HG03135 (cell line): ENCODE measurements around the gene DRD2.

Experiments used
- ATAC-seq: cut with Tn5 transposase; IDR thresholded peaks from one replicate; pipeline ENCODE4 v1.9.1; 2021; ENCODE audit warnings: mild to moderate bottlenecking, moderate library complexity; ENCODE audit not compliant: unreplicated experiment

The DRD2 gene

DNA sequence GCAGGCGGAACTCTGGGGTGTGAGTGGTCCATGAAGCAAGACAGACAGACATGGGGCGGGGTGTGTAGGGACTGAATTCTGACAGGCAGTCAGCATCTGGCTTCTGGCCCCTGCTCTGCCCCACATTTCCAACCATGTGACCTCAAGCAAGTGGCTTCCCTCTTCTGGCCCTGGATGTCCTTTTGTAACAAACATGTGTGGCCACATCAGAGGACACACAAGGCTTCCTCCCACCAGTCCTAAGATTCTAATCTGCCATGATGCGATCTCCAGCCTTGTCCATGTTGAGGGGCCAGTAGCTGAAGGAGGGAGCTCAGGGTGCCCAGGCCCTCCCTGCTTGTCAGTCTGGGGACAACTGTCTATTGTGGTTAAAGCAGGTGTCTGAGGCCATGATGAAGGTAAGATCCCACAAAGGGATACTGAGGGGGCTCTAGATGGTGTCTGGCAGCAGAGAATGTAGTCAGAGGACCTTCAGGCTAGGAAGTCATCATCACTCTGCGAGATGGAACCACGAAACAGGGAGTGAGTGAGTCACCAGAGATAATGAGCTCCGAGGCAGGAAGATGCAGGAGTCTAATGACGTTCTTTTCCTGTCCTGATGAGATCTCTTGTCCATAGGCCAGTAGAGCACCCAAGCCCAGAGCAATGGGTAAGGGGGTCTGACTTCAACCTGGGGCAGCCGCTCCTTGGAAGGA, 27.4 kb downstream of the DRD2 start:
- ATAC-seq, result no peak

DNA sequence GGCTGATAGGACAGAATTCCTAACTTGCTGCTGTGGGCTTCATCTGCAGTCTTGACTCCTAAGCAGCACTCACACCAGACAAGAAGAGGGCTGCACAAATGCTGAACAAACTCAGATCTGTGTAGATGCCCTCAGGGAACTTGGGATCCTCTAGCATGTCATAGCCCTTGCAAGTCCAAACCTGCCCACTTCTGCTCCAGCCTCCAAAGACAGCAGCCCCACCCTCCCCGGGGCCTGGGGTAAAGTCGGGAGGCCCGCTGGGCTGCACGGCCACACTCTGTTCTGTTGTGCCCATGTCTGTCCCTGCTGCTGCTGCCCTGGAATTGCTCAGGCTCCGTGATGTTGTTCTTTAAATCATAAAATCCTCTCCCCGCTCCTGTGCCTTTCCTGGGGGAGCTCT, 28.3 kb downstream of the DRD2 start:
- no peak for ATAC-seq

DNA sequence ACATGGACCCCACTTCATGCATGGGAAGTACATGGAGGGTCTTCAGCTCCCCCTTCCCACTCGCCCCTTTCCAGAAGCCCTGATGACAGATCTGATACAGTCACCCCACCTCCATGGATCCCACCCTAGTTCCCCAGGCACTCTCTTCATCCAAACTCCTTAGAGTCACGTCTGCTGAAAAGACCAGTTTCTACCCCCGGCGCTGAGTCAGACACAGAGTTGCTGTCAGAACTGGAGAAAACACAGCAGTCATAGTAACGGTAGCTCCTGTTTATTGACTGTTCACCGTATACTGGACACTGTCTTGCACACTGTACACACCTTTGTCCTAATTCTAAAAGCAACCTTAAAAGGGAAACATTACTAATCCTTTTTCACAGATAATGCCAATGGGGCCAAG, 29.1 kb downstream of the DRD2 start:
- ATAC-seq, result no peak

DNA sequence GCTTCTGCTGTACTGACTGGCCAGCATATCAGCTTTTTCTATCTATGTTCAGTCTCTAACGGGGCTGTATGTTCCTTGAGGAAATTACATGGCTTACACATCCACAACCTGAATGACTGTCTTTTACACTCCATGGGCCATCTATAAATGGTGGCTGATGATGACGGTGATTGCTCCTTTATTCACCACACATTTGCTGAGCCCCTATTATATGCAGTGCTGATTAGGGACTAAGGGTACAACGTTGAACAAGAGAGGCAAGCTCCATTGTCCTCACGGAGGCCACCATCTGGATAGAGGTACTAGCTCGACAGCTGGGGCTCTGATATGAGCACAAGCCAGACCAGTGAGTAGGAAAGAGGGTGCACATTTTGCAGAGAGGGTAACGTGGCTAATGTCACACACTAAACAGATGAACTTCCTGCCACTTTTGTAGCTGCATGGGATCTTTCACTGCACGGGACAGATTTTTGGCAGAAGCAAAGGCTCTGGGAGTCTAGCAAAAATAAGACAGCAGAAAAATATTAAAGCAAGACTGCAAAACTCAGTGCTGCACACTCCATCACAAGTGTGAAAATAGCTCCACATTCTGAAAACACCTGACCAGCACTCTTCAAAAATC, 30.6 kb downstream of the DRD2 start:
- no peak for ATAC-seq

DNA sequence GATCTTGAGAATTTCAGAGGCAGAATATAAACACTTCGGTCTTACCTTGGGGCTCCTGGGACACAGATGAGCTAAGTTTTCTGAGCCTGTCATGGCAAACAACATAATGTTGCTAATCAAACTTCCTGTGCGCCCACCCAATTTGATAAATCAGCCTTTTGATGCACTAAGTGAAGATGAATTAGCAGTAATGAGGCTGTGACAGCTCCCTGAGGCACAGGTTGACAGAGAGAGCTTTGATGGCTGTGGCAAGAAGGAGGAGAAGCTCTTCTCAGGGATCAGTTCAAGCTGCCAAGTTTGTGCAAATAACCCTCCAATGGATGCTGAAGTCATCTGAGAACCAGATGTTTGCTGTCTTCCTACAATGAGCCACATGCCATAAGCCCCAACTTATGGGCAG, 34.4 kb downstream of the DRD2 start:
- no peak for ATAC-seq

DNA sequence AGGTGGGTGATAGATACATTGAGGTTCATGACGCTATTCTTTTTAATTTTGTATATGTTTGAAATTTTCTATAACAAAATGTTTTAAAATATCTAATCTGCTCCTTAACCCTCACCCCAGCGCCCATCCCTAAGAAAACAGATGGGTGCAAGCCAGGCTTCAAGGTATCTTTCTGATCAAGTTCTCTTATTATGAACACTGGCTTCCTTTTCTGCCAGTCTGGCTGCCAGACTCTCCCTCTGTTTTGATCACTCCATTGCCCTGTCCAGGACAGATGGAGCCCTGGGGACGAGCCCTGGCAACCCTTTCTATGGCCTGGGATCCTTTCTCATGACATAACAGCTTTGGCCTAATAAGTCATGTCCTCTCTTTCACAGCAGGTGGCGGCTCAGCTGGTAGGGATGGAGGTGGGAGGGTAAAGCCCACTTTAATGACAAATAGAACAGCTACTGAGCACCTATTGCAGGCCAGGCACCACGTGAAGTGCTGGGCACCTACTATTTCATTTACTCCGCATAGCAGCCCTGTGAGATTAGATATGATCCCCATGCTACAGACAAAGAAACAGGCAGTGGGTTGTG, 38.4 kb downstream of the DRD2 start:
- no peak for ATAC-seq

DNA sequence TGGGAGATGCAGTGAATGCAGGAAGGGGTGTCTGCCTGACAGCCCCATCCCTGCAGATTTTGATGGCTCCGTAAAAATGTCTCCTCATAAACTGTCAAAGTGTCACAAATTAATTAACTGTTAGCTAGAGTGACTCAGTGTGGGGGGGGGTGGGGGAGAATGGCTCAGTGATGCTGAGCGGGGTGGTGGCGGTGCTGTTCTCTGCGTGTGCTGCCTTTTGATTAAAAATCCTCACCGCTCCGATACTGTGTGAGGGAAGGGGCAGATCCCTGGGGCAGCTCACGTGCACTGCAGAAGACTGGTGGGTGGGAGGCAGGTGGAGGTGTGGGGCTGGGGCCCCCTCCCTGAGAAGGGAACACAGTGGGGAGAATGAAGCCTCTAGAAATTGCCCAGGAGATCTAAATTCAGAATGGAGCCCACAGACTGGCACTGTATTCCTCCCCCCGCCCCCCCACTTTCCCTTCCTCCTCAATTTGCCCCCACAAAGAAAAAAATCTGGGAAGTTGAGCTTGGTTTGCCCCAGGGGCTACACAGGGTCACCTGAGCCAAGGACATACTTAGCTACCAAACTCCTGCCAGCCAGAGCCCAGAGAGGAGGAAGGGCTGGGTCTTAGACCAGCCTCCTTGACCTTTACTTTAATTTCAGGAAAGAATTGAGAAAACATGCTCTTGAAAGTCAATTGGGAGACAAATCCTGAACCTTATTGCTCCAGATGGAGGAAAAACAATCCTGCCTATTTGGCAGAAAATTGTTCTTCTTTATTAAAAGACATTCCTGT, 39.8 kb downstream of the DRD2 start:
- ATAC-seq, result no peak

DNA sequence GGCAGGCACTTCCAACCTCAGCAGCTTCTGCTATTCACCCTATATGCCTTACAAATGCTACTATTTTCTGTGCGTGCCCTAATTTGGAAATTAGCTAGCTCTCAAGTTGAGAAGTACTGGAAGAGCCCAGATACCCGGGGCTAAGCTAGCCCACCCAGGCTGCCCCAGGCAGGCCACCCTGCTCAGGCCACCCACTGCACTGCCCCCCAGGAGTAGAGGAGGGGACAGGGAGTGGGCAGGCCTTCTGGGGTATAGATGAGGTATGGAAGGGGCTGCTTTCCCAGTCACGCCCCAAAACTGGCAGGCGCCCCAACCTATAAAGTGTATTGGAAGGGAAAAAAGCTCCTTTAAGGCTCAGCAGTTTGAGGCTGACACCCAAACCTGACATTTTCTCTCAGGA, 43.5 kb downstream of the DRD2 start:
- no peak for ATAC-seq

DNA sequence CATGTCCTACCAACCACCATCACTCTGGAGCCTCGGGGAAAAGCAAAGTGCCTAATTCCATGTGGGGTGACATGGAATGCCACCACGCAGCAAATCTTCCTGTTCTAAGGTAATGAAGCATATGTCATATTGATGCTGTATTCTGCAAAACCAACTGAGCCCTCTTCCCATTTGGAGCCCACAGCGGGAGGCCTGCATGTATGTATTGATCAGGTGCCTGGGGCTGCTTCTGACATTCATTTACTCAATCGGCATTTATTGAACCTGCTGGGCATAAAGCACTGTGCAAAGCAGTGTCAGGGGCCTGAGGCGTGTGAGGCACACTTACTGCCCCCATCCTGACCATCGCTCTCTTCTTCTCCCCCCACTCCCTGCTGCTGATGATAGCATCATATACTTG, 48.5 kb downstream of the DRD2 start:
- no peak for ATAC-seq

DNA sequence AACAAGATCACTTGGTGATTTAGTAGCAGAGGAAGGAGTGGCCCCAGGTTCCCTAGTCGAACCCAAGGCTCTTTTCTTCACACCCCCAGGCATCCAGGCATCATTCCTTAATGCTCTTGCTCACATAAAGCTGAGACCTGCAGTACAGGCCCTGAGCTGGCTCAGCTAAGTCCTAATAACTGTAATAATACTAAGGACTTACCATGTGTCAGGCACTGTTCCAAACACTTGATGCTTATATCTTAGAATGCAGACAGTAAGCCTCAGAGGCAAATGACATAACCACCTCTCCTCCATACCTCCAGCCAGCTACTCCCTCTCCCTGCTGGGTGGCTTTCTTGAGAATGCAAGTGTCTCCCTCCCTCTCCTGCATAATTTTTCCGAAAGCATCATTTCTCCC, 54.4 kb downstream of the DRD2 start:
- ATAC-seq, result no peak

DNA sequence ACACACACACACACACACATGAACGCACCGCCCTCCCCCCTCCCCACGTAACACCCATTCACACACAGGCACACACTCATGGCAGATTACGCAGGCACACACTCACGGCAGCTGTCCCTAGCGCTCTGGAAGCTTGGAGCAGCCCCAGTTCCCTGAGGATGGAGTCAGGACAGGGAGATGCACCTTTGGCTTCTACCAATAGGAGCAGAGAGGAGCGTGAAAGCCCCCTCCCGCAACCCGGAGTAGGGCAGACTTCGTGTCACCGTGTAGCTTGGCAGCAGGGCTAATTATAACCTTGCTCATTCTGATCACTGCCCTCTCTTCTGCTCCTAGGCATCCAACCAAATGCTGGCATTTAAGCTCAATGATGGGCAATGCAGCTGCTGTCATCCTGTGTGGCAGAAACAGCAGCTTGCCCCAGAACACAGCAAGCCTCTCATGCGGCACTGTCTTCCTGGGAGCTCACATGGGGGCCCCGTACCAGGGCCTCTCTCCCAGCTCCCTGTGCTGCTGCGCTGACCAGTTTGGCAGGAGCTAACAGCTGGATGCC, 55.7 kb downstream of the DRD2 start:
- no peak for ATAC-seq

DNA sequence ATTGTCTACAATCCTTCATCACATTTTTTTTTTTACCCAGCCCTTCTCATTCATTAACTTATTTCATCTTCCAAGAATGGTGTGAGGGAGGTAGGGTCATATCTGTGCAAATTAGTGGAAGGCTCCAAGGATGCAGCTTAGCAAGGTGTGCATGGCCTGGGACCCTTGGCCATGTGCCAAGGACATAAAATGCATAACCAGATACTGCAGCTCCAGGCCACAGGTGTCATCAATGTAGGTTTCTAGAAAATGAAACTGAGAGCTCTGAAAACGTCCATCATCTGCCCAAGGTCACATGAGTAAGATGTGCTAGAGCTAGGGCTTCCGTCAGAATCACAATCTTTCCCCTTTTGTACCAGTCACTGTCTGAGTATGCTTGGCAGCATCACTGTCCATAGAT, 57.8 kb downstream of the DRD2 start:
- ATAC-seq, result no peak

DNA sequence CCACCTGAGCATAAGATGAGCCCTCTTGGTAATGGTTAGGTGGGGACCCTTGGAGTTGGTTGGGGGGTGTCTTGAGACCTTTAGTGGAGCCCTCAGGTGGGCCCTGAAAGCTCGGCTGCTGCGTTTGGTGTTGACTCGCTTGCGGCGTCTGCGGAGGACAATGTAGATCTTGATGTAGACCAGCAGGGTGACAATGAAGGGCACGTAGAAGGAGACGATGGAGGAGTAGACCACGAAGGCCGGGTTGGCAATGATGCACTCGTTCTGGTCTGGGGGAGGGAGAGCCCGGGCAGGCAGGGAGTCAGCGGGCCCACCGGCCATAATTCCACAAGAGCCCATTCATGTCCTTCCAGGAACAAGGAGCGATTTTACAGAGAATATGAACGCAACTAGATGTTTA, 59.9 kb downstream of the DRD2 start:
- no peak for ATAC-seq

DNA sequence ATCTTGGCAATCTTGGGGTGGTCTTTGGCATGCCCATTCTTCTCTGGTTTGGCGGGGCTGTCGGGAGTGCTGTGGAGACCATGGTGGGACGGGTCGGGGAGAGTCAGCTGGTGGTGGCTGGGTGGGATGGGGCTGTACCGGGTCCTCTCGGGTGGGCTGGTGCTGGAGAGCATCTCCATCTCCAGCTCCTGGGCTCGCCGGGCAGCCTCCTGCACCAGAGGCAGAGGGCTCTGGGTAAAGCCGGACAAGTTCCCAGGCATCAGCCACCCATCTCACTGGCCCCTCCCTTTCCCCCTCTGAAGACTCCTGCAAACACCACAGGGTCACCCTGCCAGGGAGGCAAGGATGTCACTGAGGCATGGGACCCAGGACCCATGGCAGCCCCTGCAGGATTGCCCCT, 62.5 kb downstream of the DRD2 start:
- ATAC-seq, result no peak

DNA sequence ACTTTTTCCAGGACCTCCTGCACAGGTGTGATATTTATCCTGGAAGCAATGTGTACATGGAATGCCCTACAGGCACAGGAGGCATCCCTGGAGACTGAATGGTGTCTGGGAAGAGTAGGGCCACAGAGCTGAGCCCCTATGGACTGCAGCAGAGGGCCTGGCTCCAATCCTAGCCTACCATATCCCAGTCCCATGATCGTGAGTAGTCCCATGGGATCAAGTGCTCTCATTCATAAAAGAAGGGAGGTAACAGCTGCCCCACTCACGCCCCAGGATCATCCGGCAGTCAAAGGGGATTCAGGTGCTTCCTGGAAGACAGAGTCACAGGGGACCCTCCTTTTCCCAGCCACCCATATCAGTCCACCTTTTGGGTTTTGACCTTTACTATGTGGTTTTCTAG, 63.7 kb downstream of the DRD2 start:
- no peak for ATAC-seq

DNA sequence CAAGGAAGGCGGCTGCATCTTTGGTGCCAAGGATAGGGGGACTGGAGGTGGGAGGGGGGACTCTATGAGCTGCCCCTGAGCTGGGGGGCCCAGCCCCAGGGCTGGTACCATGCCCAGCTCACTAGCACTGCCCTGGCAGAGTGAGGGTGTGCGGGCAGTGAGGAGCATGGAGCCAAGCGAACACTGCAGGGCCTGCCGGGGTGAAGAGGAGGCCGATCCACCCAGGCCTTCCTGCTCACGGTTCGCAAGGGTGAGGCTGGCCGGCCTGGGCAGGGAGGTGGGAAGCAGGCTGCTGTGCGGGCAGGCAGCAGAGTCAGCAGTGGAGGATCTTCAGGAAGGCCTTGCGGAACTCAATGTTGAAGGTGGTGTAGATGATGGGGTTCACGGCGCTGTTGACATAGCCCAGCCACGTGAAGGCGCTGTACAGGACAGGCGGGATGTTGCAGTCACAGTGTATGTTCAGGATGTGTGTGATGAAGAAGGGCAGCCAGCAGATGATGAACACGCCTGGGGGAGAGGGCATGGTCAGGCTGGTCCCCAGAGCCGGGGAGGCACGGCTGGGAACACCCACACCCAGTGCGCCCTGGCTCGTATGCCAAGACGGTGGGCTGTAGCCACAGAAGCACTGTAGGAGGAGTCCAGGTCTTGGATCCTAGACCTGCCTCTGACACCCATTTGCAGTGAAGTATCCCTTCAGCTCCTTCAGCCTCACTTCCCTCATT, 64.6 kb downstream of the DRD2 start:
- ATAC-seq, result no peak

DNA sequence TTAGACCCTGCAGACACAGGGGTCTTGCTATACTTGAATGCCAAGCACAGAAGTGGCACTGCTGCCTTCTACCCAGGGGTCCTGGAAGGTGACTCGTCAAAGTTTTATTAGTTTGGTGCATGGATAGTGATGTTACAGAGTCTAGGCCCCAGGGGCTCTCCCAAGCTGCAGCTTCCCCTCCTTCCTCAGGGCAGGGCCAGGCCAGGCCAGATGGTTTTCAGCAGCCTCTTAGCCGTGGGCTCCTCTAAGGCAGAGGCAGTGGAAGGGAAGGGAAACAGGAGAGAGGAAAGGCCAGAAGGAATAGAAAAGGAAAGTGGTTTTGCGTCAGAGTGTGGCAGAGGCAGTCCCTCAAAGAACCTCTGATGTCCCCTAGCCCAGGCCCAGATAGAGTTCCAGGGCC, 65.7 kb downstream of the DRD2 start:
- no peak for ATAC-seq

DNA sequence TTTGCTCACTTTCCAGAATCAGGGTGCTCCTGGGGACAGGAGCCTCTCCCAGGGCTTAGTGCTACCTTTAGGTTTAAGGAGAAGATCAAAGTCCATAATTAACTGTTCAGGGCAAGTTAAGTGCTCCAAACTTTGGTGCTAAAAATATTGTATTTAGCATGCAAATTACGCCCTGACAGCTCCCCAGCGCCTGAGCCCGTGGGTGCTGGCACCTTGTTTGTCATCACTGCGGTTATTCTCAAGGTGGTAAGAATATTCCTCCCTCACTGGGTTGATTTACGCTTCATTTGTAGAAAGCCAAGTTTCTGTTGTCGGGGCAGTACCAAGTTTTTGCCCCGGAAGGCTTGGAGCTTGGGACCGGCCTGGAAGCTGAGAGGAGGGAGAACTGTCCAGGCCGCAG, 66.3 kb downstream of the DRD2 start:
- ATAC-seq, result no peak

DNA sequence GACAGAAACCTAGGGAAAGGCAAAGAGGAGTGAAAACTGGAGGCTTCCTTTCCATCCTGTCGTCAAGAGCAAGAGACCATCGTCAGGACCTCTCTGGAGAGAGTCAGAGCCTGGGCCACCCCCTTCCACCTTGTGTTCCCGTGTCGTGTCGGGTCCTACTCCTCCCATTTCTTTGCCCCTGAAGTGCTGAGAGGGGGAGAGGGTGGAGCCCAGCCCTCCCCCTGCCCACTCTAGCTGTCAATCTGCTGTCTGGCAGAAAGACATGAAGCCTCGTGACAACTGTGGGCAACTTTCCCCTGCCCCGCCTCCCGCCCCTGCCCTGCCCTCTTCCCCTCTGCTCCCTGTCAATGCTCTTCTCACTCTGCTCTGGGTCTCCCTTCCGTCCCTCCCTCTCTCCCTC, 67.0 kb downstream of the DRD2 start:
- ATAC-seq, result no peak

DNA sequence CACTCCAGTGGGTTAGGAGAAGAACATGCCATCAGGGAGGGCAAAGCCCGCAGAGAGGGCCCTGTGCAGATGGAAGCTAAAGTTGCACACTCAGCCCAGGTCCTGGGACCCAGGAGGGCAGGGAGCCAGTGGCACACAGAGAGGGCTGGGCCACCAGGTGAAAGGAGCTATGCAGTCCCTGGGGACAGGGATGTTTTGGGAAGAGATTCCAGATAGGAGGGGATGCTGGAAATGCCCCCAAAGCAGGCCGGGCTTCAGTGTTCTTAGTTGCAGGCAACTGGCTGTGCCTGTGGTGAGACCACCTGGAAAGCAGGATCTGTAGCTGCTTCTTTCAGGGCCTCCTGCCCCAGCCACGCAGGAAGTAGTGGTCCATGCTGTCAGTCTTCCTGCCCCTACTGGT, 68.0 kb downstream of the DRD2 start:
- no peak for ATAC-seq
